ENCODE measurements around the gene CERS2. TPM values are rescaled to one million over a fixed set of nuclear protein-coding genes. Genes with fewer than 3 reads are reported as not detected.
A peak's percentile ranks its signal among the peaks of the same experiment; 100 is the strongest.

CERS2 gene
- total and polyA plus RNA-seq, 2 experiments from 2014 or later: 267 to 277 TPM

DNA sequence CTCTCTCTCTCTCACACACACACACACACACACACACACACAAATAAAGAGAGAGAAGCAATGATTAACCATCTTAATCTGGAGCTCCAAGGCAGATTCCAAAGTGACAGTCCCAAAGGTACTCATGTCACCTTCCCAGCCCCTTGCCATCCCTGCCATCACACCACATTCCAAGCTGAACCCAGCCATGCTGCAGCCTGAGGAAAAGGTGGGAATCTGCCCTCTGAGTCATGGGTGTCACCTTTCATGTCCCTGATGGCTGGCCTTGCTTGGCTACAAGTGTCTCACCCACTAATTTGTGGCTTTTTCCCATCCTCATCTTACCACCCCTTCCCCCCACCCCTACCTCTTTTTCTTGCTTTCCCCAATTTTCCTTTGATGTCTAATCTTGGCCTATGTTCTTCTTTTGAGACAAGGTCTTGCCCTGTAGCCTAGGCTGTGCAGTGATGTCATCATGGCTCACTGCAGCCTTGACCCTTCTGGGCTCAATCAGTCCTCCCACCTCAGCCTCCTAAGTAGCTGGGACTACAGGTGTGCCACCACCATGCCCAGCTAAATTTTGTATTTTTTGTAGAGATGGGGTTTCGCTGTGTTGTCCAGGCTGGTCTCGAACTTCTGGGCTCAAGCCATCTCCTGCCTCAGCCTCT is 10.7 kb upstream of the CERS2 start:
- Histone ChIP-seq H4K20me1 (ENCODE audit: insufficient read depth, poor library complexity, severe bottlenecking) (no peaks in the 10 kb centered on the region), H3K79me2 (no peaks in the 10 kb centered on the region), H3K36me3 (replicated peaks; ENCODE audit: insufficient read depth, low read depth) (no peaks in the 10 kb centered on the region), H3K9me2 (replicated peaks; ENCODE audit: insufficient read depth) (no peaks in the 10 kb centered on the region), H3K4me1 (ENCODE audit: insufficient read depth) (peaks cover 27% of the 10 kb centered on the region), H3K9me3 (ENCODE audit: low read depth) (no peaks in the 10 kb centered on the region), H2AFZ (no peak overlapping the region), H3K4me3 (no peak overlapping the region), H3K27ac (no peak overlapping the region), H3K4me2 (no peak overlapping the region), H3K27me3 (no peaks in the 10 kb centered on the region)
- no peak for DNase-seq (ENCODE audit: low spot score)
- WGBS (ENCODE audit: low lambda C conversion rate, missing lambda C conversion rate): 87% methylated on average over 2 of the region's 2 CpGs
- TF ChIP-seq EZH2 (IDR thresholded peaks at IDR 0.05; ENCODE audit: borderline replicate concordance): no peak
- TF ChIP-seq, protein P1, sequence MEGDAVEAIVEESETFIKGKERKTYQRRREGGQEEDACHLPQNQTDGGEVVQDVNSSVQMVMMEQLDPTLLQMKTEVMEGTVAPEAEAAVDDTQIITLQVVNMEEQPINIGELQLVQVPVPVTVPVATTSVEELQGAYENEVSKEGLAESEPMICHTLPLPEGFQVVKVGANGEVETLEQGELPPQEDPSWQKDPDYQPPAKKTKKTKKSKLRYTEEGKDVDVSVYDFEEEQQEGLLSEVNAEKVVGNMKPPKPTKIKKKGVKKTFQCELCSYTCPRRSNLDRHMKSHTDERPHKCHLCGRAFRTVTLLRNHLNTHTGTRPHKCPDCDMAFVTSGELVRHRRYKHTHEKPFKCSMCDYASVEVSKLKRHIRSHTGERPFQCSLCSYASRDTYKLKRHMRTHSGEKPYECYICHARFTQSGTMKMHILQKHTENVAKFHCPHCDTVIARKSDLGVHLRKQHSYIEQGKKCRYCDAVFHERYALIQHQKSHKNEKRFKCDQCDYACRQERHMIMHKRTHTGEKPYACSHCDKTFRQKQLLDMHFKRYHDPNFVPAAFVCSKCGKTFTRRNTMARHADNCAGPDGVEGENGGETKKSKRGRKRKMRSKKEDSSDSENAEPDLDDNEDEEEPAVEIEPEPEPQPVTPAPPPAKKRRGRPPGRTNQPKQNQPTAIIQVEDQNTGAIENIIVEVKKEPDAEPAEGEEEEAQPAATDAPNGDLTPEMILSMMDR (IDR thresholded peaks at IDR 0.05; ENCODE audit: poor library complexity): no peak
- no peak for TF ChIP-seq EZH2phosphoT487 (IDR thresholded peaks at IDR 0.05; ENCODE audit: low read depth, severe bottlenecking, unreplicated experiment)

DNA sequence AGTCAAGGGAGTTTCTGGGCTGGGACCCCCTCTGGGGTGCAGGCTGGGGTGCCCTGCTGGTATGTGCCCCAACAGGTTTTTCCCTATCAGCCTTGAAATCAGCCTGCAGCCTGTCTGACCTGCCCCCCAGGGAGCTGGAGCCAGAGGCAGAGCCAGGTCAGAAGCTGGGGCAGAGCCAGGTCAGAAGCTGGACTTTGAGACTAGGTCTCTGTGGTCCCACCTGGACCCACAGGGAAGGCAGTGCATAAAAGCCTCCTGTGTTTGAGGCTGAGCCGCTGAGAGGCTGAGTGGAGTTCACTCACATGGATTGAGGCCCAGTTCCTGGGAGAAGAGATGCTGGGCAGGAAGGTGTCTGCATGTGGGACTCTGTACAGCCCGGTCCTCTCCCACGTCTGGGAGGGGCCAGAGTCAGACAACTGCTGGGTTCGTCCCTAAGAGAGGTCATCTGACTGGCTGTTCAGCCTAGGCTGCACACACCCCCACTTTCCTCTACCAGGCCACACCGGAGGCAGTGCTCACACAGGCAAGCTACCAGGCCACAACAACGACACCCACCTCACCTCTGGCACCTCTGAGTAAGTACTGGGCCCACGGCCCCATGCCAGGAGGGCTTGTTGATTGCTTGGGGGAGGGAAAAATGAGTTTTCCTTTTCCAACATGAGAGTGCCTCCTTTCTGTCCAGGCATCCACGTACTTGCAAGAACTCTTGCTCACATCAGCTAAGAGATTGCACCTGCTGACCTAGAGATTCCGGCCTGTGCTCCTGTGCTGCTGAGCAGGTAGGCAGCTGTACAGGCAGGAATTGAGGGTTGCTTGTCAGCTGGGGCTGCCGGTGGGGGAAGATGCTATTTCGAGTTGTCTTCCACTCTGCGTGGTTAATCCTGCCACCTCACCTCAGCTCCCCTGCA is 7.4 kb upstream of the CERS2 start, which contains the start of gene ANXA9:
Gene ANXA9 (plus strand): TSS at position 488 of the 908 bp plus-strand sequence. CDS start 814 bp downstream, outside the sequence.
- Histone ChIP-seq H3K9me2 (replicated peaks; ENCODE audit: insufficient read depth) (no peaks in the 10 kb centered on the region), H3K27ac (peak within 1 kb of the TSS; percentile 76), H3K36me3 (replicated peaks; ENCODE audit: insufficient read depth, low read depth) (no peaks in the 10 kb centered on the region), H3K4me1 (ENCODE audit: insufficient read depth) (peaks cover 43% of the 10 kb centered on the region), H3K4me3 (no peak within 1 kb of the TSS), H2AFZ (peak within 1 kb of the TSS; percentile 33), H3K79me2 (no peaks in the 10 kb centered on the region), H3K4me2 (peak within 1 kb of the TSS; percentile 54), H3K27me3 (no peaks in the 10 kb centered on the region), H4K20me1 (ENCODE audit: insufficient read depth, poor library complexity, severe bottlenecking) (no peaks in the 10 kb centered on the region), H3K9me3 (ENCODE audit: low read depth) (no peaks in the 10 kb centered on the region)
- TF ChIP-seq EZH2phosphoT487 (IDR thresholded peaks at IDR 0.05; ENCODE audit: low read depth, severe bottlenecking, unreplicated experiment) (no peak), EZH2 (IDR thresholded peaks at IDR 0.05; ENCODE audit: borderline replicate concordance) (no peak)
- TF ChIP-seq, protein P1 (IDR thresholded peaks at IDR 0.05; ENCODE audit: poor library complexity): no peak
- WGBS (ENCODE audit: low lambda C conversion rate, missing lambda C conversion rate): 60% methylated on average over 12 of the region's 12 CpGs
- peak; percentile 76 for DNase-seq (ENCODE audit: low spot score)

DNA sequence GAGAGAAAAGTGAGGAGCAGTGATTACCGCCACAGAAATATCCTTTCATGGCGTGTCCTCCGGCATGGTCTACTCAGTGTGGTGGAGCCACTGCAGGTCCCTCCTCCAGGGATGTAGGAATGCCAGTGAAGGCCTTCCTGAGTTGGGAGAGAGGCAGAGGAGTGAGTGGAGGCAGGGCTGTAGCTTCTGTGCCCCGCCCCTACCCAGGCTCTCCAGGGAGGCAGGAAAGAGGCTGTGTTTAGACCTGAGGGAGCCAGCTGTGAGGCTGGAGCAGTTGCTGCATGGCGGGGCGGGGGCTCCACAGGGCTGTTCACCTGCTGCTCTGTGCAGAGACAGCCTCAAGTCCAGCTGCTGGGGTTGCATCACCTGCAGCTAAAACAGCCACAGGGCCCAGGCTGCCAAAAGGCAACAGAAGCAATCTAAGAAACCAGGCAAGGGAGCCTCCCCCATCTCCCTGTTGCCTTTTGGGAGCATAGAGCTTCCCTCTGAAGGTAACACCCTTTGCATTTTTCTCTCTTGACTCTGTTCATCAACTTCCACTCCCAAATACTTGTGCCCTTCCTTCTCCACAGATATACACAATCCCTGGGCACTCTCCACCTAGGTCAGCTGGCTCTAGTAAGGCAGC is 6.7 kb upstream of the CERS2 start:
- Histone ChIP-seq H4K20me1 (ENCODE audit: insufficient read depth, poor library complexity, severe bottlenecking) (no peaks in the 10 kb centered on the region), H3K9me2 (replicated peaks; ENCODE audit: insufficient read depth) (no peaks in the 10 kb centered on the region), H3K4me3 (no peak overlapping the region), H3K4me2 (peak overlapping the region; percentile 54), H3K27me3 (no peaks in the 10 kb centered on the region), H3K27ac (peak overlapping the region; percentile 76), H2AFZ (peak overlapping the region; percentile 33), H3K36me3 (replicated peaks; ENCODE audit: insufficient read depth, low read depth) (no peaks in the 10 kb centered on the region), H3K4me1 (ENCODE audit: insufficient read depth) (peaks cover 51% of the 10 kb centered on the region), H3K79me2 (no peaks in the 10 kb centered on the region), H3K9me3 (ENCODE audit: low read depth) (no peaks in the 10 kb centered on the region)
- peak; percentile 65 for DNase-seq (ENCODE audit: low spot score)
- 39% methylated on average over 6 of the region's 6 CpGs for WGBS (ENCODE audit: low lambda C conversion rate, missing lambda C conversion rate)
- TF ChIP-seq, protein P1 (IDR thresholded peaks at IDR 0.05; ENCODE audit: poor library complexity): no peak
- no peak for TF ChIP-seq EZH2 (IDR thresholded peaks at IDR 0.05; ENCODE audit: borderline replicate concordance)
- no peak for TF ChIP-seq EZH2phosphoT487 (IDR thresholded peaks at IDR 0.05; ENCODE audit: low read depth, severe bottlenecking, unreplicated experiment)

Data from hepatocyte (in vitro differentiated cells).